Measurements from ENCODE around the gene ERVV-1. TPM values are rescaled to one million over a fixed set of nuclear protein-coding genes. Genes with fewer than 3 reads are reported as not detected.
"Not testable (repeated sequence)": the region's sequence is repeated elsewhere in the genome, so short reads cannot be mapped to it uniquely, and the experiment has no call there.

ERVV-1 gene
- polyA plus RNA-seq, 2 of the 4 experiments (the other 2 are of a cell fraction) = not detected

DNA sequence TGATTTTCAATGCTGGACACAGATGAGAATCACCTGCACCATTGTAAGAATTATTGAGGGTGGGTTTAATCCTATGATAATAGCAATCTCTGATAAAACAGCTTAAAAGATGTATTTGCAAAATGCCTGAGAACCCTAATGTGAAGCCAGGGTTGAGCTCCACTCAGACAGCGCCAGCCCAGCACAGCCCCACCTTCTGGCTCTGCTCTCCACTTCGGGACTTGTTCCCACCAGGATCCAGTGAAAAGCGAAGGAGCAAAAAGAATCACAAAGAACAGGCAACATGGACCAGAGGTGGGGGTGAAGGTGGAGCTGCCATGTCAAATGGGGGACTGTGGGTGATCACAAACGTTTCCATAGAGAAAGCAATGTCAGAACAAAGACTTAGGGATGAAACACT lies 32.4 kb upstream of the ERVV-1 start:
- H3K27ac ChIP-seq = no peak overlapping the region
- ChIA-PET CTCF (no interaction called here), POLR2A (no interaction called here)
- ATAC-seq (no peak), DNase-seq (ENCODE audit: low read depth in 1 of 2, low spot score in 1 of 2) (no peak), FAIRE-seq (no peak)
- peaks cover 54% of the 10 kb centered on the region for H3K9me3 ChIP-seq
- no peak overlapping the region for H3K4me2 ChIP-seq
- TF ChIP-seq HOXA7 (CRISPR knock-in tag; IDR thresholded peaks at IDR 0.05) = no peak
- TF ChIP-seq, protein P1, sequence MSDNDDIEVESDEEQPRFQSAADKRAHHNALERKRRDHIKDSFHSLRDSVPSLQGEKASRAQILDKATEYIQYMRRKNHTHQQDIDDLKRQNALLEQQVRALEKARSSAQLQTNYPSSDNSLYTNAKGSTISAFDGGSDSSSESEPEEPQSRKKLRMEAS (IDR thresholded peaks at IDR 0.05) = no peak
- no peak for TF ChIP-seq EHF (CRISPR knock-in tag; IDR thresholded peaks at IDR 0.05)
- no peak for TF ChIP-seq ZNF302 (CRISPR knock-in tag; IDR thresholded peaks at IDR 0.05)
- no peak for TF ChIP-seq EHMT2 (IDR thresholded peaks at IDR 0.05; ENCODE audit: low read depth)
- 2% methylated on average over 4 of the region's 4 CpGs for WGBS (ENCODE audit: missing lambda C conversion rate)
- no peaks in the 10 kb centered on the region for H3K4me1 ChIP-seq
- no peak overlapping the region for H3K4me3 ChIP-seq

DNA sequence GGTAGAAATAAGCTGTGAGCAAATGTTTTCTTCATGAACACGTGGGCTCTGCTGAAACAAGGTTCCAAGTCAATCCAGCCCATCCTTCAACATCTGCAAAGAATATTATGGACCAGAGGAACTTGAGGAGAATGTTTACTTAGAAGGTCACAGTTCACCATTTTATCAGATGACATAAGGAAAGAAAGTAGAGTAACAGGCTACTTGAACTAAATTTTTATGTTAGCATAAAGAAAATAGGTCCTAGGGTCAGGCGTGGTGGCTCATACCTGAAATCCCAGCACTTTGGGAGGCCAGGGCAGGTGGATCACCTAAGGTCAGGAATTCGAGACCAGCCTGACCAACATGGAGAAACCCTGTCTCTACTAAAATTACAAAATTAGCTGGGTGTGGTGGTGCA lies 30.6 kb upstream of the ERVV-1 start:
- H3K4me2 ChIP-seq; ATAC-seq; POLR2A ChIA-PET; H3K4me3 ChIP-seq; FAIRE-seq; H3K4me1 ChIP-seq; H3K27ac ChIP-seq; CTCF ChIA-PET; DNase-seq (ENCODE audit: low read depth in 1 of 2, low spot score in 1 of 2): not testable (repeated sequence)
- H3K9me3 ChIP-seq = peaks cover 54% of the 10 kb centered on the region
- 2% methylated on average over 3 of the region's 3 CpGs for WGBS (ENCODE audit: missing lambda C conversion rate)

DNA sequence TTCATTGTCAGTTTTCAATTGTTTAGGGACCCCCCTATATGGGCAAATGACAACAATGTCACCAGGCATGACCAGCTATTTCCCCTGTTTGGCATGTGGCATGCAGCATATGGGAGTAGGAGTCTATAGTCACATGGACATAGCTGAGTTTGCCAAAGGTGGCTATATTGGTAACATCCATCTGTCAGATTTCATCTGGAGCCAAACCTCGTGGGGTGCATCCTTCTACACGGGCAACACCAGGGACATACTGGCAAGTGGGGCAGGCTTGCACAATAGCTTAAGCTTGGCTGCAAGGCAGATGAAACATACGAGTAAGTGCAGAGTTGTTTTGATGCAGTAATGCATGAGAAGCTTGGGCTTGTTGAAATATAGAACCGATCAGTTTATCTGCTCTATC lies 26.5 kb upstream of the ERVV-1 start:
- no peak for FAIRE-seq
- no peak for TF ChIP-seq ZSCAN20 (CRISPR knock-in tag; IDR thresholded peaks at IDR 0.05)
- no peak for TF ChIP-seq HDAC2 (IDR thresholded peaks at IDR 0.05)
- TF ChIP-seq, protein P2, sequence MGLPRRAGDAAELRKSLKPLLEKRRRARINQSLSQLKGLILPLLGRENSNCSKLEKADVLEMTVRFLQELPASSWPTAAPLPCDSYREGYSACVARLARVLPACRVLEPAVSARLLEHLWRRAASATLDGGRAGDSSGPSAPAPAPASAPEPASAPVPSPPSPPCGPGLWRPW (IDR thresholded peaks at IDR 0.05) = no peak
- no peak for TF ChIP-seq MAFK (IDR thresholded peaks at IDR 0.05; ENCODE audit: partially characterized antibody)
- TF ChIP-seq, protein P3, sequence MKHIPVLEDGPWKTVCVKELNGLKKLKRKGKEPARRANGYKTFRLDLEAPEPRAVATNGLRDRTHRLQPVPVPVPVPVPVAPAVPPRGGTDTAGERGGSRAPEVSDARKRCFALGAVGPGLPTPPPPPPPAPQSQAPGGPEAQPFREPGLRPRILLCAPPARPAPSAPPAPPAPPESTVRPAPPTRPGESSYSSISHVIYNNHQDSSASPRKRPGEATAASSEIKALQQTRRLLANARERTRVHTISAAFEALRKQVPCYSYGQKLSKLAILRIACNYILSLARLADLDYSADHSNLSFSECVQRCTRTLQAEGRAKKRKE (CRISPR knock-in tag; IDR thresholded peaks at IDR 0.05; ENCODE audit: low read depth) = no peak
- no peak for TF ChIP-seq TFCP2L1 (CRISPR knock-in tag; IDR thresholded peaks at IDR 0.05)
- no peak for TF ChIP-seq CEBPB (IDR thresholded peaks at IDR 0.05)
- no peak for TF ChIP-seq RARB (CRISPR knock-in tag; IDR thresholded peaks at IDR 0.05)
- no peak for TF ChIP-seq KDM5A (IDR thresholded peaks at IDR 0.05)
- no peak for TF ChIP-seq SMC3 (IDR thresholded peaks at IDR 0.05)
- TF ChIP-seq PHF8 (IDR thresholded peaks at IDR 0.05; ENCODE audit: borderline replicate concordance, low read depth) = no peak
- TF ChIP-seq, protein P4, sequence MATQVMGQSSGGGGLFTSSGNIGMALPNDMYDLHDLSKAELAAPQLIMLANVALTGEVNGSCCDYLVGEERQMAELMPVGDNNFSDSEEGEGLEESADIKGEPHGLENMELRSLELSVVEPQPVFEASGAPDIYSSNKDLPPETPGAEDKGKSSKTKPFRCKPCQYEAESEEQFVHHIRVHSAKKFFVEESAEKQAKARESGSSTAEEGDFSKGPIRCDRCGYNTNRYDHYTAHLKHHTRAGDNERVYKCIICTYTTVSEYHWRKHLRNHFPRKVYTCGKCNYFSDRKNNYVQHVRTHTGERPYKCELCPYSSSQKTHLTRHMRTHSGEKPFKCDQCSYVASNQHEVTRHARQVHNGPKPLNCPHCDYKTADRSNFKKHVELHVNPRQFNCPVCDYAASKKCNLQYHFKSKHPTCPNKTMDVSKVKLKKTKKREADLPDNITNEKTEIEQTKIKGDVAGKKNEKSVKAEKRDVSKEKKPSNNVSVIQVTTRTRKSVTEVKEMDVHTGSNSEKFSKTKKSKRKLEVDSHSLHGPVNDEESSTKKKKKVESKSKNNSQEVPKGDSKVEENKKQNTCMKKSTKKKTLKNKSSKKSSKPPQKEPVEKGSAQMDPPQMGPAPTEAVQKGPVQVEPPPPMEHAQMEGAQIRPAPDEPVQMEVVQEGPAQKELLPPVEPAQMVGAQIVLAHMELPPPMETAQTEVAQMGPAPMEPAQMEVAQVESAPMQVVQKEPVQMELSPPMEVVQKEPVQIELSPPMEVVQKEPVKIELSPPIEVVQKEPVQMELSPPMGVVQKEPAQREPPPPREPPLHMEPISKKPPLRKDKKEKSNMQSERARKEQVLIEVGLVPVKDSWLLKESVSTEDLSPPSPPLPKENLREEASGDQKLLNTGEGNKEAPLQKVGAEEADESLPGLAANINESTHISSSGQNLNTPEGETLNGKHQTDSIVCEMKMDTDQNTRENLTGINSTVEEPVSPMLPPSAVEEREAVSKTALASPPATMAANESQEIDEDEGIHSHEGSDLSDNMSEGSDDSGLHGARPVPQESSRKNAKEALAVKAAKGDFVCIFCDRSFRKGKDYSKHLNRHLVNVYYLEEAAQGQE (IDR thresholded peaks at IDR 0.05) = no peak
- no peak for TF ChIP-seq EP300 (IDR thresholded peaks at IDR 0.05)
- no peak for TF ChIP-seq RFX5 (IDR thresholded peaks at IDR 0.05)
- no peak for TF ChIP-seq FOSL2 (IDR thresholded peaks at IDR 0.05)
- TF ChIP-seq FOSL2 (CRISPR knock-in tag; IDR thresholded peaks at IDR 0.05) = no peak
- no peak for TF ChIP-seq NR3C1 (IDR thresholded peaks at IDR 0.05)
- no peak for TF ChIP-seq GATA3 (IDR thresholded peaks at IDR 0.05; ENCODE audit: borderline replicate concordance)
- no peak for TF ChIP-seq MYC (IDR thresholded peaks at IDR 0.05; ENCODE audit: borderline replicate concordance, low read length)
- TF ChIP-seq BHLHE40 (IDR thresholded peaks at IDR 0.05; ENCODE audit: low read depth, low read length) = no peak
- no peak for TF ChIP-seq SREBF2 (IDR thresholded peaks at IDR 0.05)
- POLR2A ChIA-PET = no interaction called here
- H3K9me3 ChIP-seq = peaks cover 61% of the 10 kb centered on the region
- no peak overlapping the region for H3K27ac ChIP-seq
- WGBS (ENCODE audit: missing lambda C conversion rate) = 3% methylated on average over 4 of the region's 4 CpGs
- no peak for ATAC-seq
- no peak for DNase-seq (ENCODE audit: low read depth in 1 of 2, low spot score in 1 of 2)
- no peak overlapping the region for H3K4me2 ChIP-seq
- CTCF ChIA-PET = no interaction called here
- H3K4me3 ChIP-seq = no peak overlapping the region
- H3K4me1 ChIP-seq = no peaks in the 10 kb centered on the region

Data from A549 (cell line).